ENCODE measurements around the gene DBP. TPM values are rescaled to one million over a fixed set of nuclear protein-coding genes. Genes with fewer than 3 reads are reported as not detected.
"Not testable (repeated sequence)": the region's sequence is repeated elsewhere in the genome, so short reads cannot be mapped to it uniquely, and the experiment has no call there.

DBP gene
- total RNA-seq (2021): 11.4 and 12.6 TPM in 2 replicates
- long read RNA-seq, partial matches to known transcripts: 1 of 8 reads
- long read RNA-seq, other reads (novel, unspliced or antisense): 1 of 8 reads

- no peak within 1 kb of the TSS for H2BK20ac ChIP-seq (ENCODE audit: low read depth, low read length, poor library complexity, severe bottlenecking)
- H3K23ac ChIP-seq (ENCODE audit: insufficient read length, low read depth, low read length): no peak within 1 kb of the TSS
- H3K18ac ChIP-seq (ENCODE audit: insufficient read length, low read depth, low read length): peak within 1 kb of the TSS; percentile 90
- TF ChIP-seq, protein P1, sequence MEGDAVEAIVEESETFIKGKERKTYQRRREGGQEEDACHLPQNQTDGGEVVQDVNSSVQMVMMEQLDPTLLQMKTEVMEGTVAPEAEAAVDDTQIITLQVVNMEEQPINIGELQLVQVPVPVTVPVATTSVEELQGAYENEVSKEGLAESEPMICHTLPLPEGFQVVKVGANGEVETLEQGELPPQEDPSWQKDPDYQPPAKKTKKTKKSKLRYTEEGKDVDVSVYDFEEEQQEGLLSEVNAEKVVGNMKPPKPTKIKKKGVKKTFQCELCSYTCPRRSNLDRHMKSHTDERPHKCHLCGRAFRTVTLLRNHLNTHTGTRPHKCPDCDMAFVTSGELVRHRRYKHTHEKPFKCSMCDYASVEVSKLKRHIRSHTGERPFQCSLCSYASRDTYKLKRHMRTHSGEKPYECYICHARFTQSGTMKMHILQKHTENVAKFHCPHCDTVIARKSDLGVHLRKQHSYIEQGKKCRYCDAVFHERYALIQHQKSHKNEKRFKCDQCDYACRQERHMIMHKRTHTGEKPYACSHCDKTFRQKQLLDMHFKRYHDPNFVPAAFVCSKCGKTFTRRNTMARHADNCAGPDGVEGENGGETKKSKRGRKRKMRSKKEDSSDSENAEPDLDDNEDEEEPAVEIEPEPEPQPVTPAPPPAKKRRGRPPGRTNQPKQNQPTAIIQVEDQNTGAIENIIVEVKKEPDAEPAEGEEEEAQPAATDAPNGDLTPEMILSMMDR (conservative IDR thresholded peaks at IDR 0.05): peak; percentile 25; the same call in 1 of the 3 replicates
- Mint-ChIP-seq H3K27me3 (ENCODE audit: low read depth) (peaks cover 4% of the 10 kb centered on the region), H3K27ac (peak within 1 kb of the TSS; percentile 97 to 99 (median 99)), H3K4me1 (peaks cover 33 to 51% of the 10 kb centered on the region in 2 experiments), H3K4me3 (peak within 1 kb of the TSS; percentile 82 to 89), H3K36me3 (ENCODE audit: insufficient read depth in 1 of 3, low read depth in 3 of 3) (peaks cover 14 to 39% (median 32%) of the 10 kb centered on the region in 3 experiments; a peak in 6 of 7 replicates), H3K9me3 (no peaks in the 10 kb centered on the region)
- H3T11ph ChIP-seq (ENCODE audit: low read length): peak within 1 kb of the TSS; percentile 61
- peak within 1 kb of the TSS; percentile 43 for H3K27ac ChIP-seq (ENCODE audit: insufficient read length, low read depth, low read length)
- no peak within 1 kb of the TSS for H2AK5ac ChIP-seq (ENCODE audit: insufficient read length, low read length)
- no peak within 1 kb of the TSS for H2BK5ac ChIP-seq (ENCODE audit: insufficient read length, low read length)
- H2BK15ac ChIP-seq (ENCODE audit: low read depth, low read length): no peak within 1 kb of the TSS
- peak within 1 kb of the TSS; percentile 80 for H3K4me2 ChIP-seq (ENCODE audit: insufficient read depth, insufficient read length, low read length)
- H3K79me2 ChIP-seq (ENCODE audit: insufficient read depth, low read length): no peaks in the 10 kb centered on the region
- no peaks in the 10 kb centered on the region; the same call in 1 of the 2 replicates for H3K27me3 ChIP-seq (ENCODE audit: insufficient read depth, low read length)
- H3K4ac ChIP-seq (ENCODE audit: low read depth, low read length): no peak within 1 kb of the TSS; the same call in 1 of the 2 replicates
- H4K5ac ChIP-seq (ENCODE audit: insufficient read length, low read depth, low read length): no peak within 1 kb of the TSS
- DNase-seq: peak; percentile 73
- WGBS (ENCODE audit: extremely low coverage, insufficient read length, low lambda C conversion rate): no CpG with 5 or more reads among the region's 40 CpGs
- H4K8ac ChIP-seq (replicated peaks; ENCODE audit: insufficient read length, low read depth, low read length): no peak within 1 kb of the TSS
- H3K79me1 ChIP-seq (ENCODE audit: insufficient read depth, low read depth, low read length, poor library complexity, severe bottlenecking): no peaks in the 10 kb centered on the region
- H2BK120ac ChIP-seq (ENCODE audit: low read depth, low read length, poor library complexity, severe bottlenecking): peak within 1 kb of the TSS; percentile 97
- H3K56ac ChIP-seq (ENCODE audit: insufficient read length, low read depth, low read length): no peak within 1 kb of the TSS
- H2AFZ ChIP-seq (ENCODE audit: low read length): no peak within 1 kb of the TSS
- H3K14ac ChIP-seq (ENCODE audit: insufficient read depth, low read length): peak within 1 kb of the TSS; percentile 49; the same call in 1 of the 2 replicates
- peaks cover 7% of the 10 kb centered on the region; the same call in 1 of the 2 replicates for H3K4me1 ChIP-seq (ENCODE audit: insufficient read depth, low read length)
- H3K9me3 ChIP-seq (ENCODE audit: control insufficient read depth, low read depth, low read length): no peaks in the 10 kb centered on the region
- peaks cover 21% of the 10 kb centered on the region for H3K23me2 ChIP-seq (ENCODE audit: insufficient read length, low read depth, low read length, poor library complexity, severe bottlenecking)
- H2BK12ac ChIP-seq (ENCODE audit: insufficient read length, low read depth, low read length): peak within 1 kb of the TSS; percentile 31
- peak within 1 kb of the TSS; percentile 41 for H3K9ac ChIP-seq (ENCODE audit: extremely low read depth, insufficient read length, low read length)
- no peaks in the 10 kb centered on the region for H4K20me1 ChIP-seq (ENCODE audit: control insufficient read depth, insufficient read depth, insufficient read length)
- no peak within 1 kb of the TSS for H4K91ac ChIP-seq (ENCODE audit: insufficient read length, low read depth, low read length)
Measured at GRCh38 chr19:48636859-48637448, at the start of gene DBP. Gene DBP, minus strand, starts transcription at chr19:48637379. Its CDS starts 385 bp downstream, at chr19:48636994.

DNA sequence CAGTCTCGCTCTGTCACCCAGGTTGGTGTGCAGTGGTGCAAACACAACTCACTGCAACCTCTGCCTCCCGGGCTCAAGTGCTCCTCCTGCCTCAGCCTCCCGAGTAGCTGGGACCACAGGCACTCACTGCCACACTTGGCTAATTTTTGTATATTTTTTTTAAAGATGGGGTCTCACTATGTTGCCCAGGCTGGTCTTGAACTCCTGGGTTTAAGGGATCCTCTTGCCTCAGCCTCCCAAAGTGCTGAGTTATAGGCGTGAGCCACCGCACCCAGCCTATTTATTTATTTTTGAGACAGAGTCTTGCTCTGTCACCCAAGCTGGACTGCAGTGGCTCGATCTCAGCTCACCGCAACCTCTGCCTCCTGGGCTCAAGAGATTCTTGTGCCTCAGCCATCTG, 49.5 kb upstream of the DBP start:
- not testable (repeated sequence) for H4K20me1 ChIP-seq (ENCODE audit: control insufficient read depth, insufficient read depth, insufficient read length); H2AK5ac ChIP-seq (ENCODE audit: insufficient read length, low read length); H4K5ac ChIP-seq (ENCODE audit: insufficient read length, low read depth, low read length); H3K4me2 ChIP-seq (ENCODE audit: insufficient read depth, insufficient read length, low read length); H3K27me3 ChIP-seq (ENCODE audit: insufficient read depth, low read length); H3T11ph ChIP-seq (ENCODE audit: low read length); H3K4me1 Mint-ChIP-seq; H3K4me3 Mint-ChIP-seq; H4K8ac ChIP-seq (replicated peaks; ENCODE audit: insufficient read length, low read depth, low read length); H3K23ac ChIP-seq (ENCODE audit: insufficient read length, low read depth, low read length); H3K9me3 Mint-ChIP-seq; H2BK120ac ChIP-seq (ENCODE audit: low read depth, low read length, poor library complexity, severe bottlenecking); DNase-seq; H3K4ac ChIP-seq (ENCODE audit: low read depth, low read length); H3K27me3 Mint-ChIP-seq (ENCODE audit: low read depth); H3K9me3 ChIP-seq (ENCODE audit: control insufficient read depth, low read depth, low read length); H3K4me1 ChIP-seq (ENCODE audit: insufficient read depth, low read length); H3K79me2 ChIP-seq (ENCODE audit: insufficient read depth, low read length); H2BK12ac ChIP-seq (ENCODE audit: insufficient read length, low read depth, low read length); H3K56ac ChIP-seq (ENCODE audit: insufficient read length, low read depth, low read length); H3K23me2 ChIP-seq (ENCODE audit: insufficient read length, low read depth, low read length, poor library complexity, severe bottlenecking); H4K91ac ChIP-seq (ENCODE audit: insufficient read length, low read depth, low read length); H3K9ac ChIP-seq (ENCODE audit: extremely low read depth, insufficient read length, low read length); H3K27ac Mint-ChIP-seq; H3K36me3 Mint-ChIP-seq (ENCODE audit: insufficient read depth in 1 of 3, low read depth in 3 of 3); H2AFZ ChIP-seq (ENCODE audit: low read length); H2BK15ac ChIP-seq (ENCODE audit: low read depth, low read length); H3K27ac ChIP-seq (ENCODE audit: insufficient read length, low read depth, low read length); H2BK5ac ChIP-seq (ENCODE audit: insufficient read length, low read length); H3K14ac ChIP-seq (ENCODE audit: insufficient read depth, low read length); H3K79me1 ChIP-seq (ENCODE audit: insufficient read depth, low read depth, low read length, poor library complexity, severe bottlenecking); H2BK20ac ChIP-seq (ENCODE audit: low read depth, low read length, poor library complexity, severe bottlenecking); H3K18ac ChIP-seq (ENCODE audit: insufficient read length, low read depth, low read length)
- no CpG with 5 or more reads among the region's 7 CpGs for WGBS (ENCODE audit: extremely low coverage, insufficient read length, low lambda C conversion rate)
